SH-SY5Y (cell line): Measurements from ENCODE around the gene HSBP1.

Experiments used
- GATA2 ChIP-seq: IDR thresholded peaks from 2 replicates; pipeline ENCODE4 v1.6.1; 2011; ENCODE audit warnings: mild to moderate bottlenecking, low read depth, low read length
- GATA3 ChIP-seq: IDR thresholded peaks from 2 replicates; pipeline ENCODE4 v1.6.1; 2011; ENCODE audit warnings: low read depth, mild to moderate bottlenecking, low read length, moderate library complexity

- TF ChIP-seq GATA2 (no peak), GATA3 (no peak)
Measured at GRCh38 chr16:83856792-83857191, 49.0 kb downstream of the HSBP1 start.
